Measurements from ENCODE around the gene PCSK2. TPM values are rescaled to one million over a fixed set of nuclear protein-coding genes. Genes with fewer than 3 reads are reported as not detected.

Gene PCSK2
- total RNA-seq, 1 donor from 2014 or later = 28.7 TPM

GRCh38 chr20:17448071-17448470 lies 221.2 kb downstream of the PCSK2 start:
- Mint-ChIP-seq H3K9me3 (ENCODE audit: unreplicated experiment) (peaks cover 6% of the 10 kb centered on the region), H3K27me3 (ENCODE audit: unreplicated experiment) (peaks cover 6% of the 10 kb centered on the region), H3K27ac (ENCODE audit: unreplicated experiment) (no peak overlapping the region)

GRCh38 chr20:17449031-17449430 lies 222.2 kb downstream of the PCSK2 start:
- Mint-ChIP-seq H3K36me3 (ENCODE audit: unreplicated experiment) (peaks cover 6% of the 10 kb centered on the region), H3K27ac (ENCODE audit: unreplicated experiment) (no peak overlapping the region), H3K4me3 (ENCODE audit: unreplicated experiment) (no peak overlapping the region), H3K4me1 (ENCODE audit: low read depth, unreplicated experiment) (peaks cover 24% of the 10 kb centered on the region), H3K9me3 (ENCODE audit: unreplicated experiment) (peaks cover 4% of the 10 kb centered on the region), H3K27me3 (ENCODE audit: unreplicated experiment) (peaks cover 6% of the 10 kb centered on the region)
- no peak for TF ChIP-seq CTCF (IDR thresholded peaks at IDR 0.05; ENCODE audit: partially characterized antibody, unreplicated experiment)
- DNase-seq = no peak

More at GRCh38 chr20:17448071-17448470, 221.2 kb downstream of the PCSK2 start:
- H3K4me3 Mint-ChIP-seq (ENCODE audit: unreplicated experiment) = no peak overlapping the region
- DNase-seq = no peak
- H3K36me3 Mint-ChIP-seq (ENCODE audit: unreplicated experiment) = peaks cover 6% of the 10 kb centered on the region
- peaks cover 32% of the 10 kb centered on the region for H3K4me1 Mint-ChIP-seq (ENCODE audit: low read depth, unreplicated experiment)
- TF ChIP-seq CTCF (IDR thresholded peaks at IDR 0.05; ENCODE audit: partially characterized antibody, unreplicated experiment) = no peak

- DNase-seq = no peak
- no peaks in the 10 kb centered on the region for H3K27me3 Mint-ChIP-seq (ENCODE audit: unreplicated experiment)
- TF ChIP-seq CTCF (IDR thresholded peaks at IDR 0.05; ENCODE audit: partially characterized antibody, unreplicated experiment) = no peak
Observed at GRCh38 chr20:17452441-17452840, 225.6 kb downstream of the PCSK2 start.

GRCh38 chr20:17453592-17453991 lies 226.8 kb downstream of the PCSK2 start:
- no peak for DNase-seq
- Mint-ChIP-seq H3K4me3 (ENCODE audit: unreplicated experiment) (no peak overlapping the region), H3K36me3 (ENCODE audit: unreplicated experiment) (no peaks in the 10 kb centered on the region), H3K27ac (ENCODE audit: unreplicated experiment) (no peak overlapping the region), H3K9me3 (ENCODE audit: unreplicated experiment) (no peaks in the 10 kb centered on the region), H3K27me3 (ENCODE audit: unreplicated experiment) (no peaks in the 10 kb centered on the region), H3K4me1 (ENCODE audit: low read depth, unreplicated experiment) (peaks cover 8% of the 10 kb centered on the region)
- no peak for TF ChIP-seq CTCF (IDR thresholded peaks at IDR 0.05; ENCODE audit: partially characterized antibody, unreplicated experiment)

More at GRCh38 chr20:17452441-17452840, 225.6 kb downstream of the PCSK2 start:
- H3K4me3 Mint-ChIP-seq (ENCODE audit: unreplicated experiment) = no peak overlapping the region
- H3K36me3 Mint-ChIP-seq (ENCODE audit: unreplicated experiment) = no peaks in the 10 kb centered on the region
- no peaks in the 10 kb centered on the region for H3K9me3 Mint-ChIP-seq (ENCODE audit: unreplicated experiment)
- peaks cover 7% of the 10 kb centered on the region for H3K4me1 Mint-ChIP-seq (ENCODE audit: low read depth, unreplicated experiment)
- H3K27ac Mint-ChIP-seq (ENCODE audit: unreplicated experiment) = no peak overlapping the region

- Mint-ChIP-seq H3K27me3 (ENCODE audit: unreplicated experiment) (no peaks in the 10 kb centered on the region), H3K9me3 (ENCODE audit: unreplicated experiment) (peaks cover 2% of the 10 kb centered on the region), H3K4me1 (ENCODE audit: low read depth, unreplicated experiment) (peaks cover 8% of the 10 kb centered on the region), H3K4me3 (ENCODE audit: unreplicated experiment) (no peak overlapping the region), H3K36me3 (ENCODE audit: unreplicated experiment) (no peaks in the 10 kb centered on the region), H3K27ac (ENCODE audit: unreplicated experiment) (no peak overlapping the region)
- TF ChIP-seq CTCF (IDR thresholded peaks at IDR 0.05; ENCODE audit: partially characterized antibody, unreplicated experiment) = no peak
- no peak for DNase-seq
Observed at GRCh38 chr20:17456279-17456678, 229.4 kb downstream of the PCSK2 start.

Data from glutamatergic neuron (in vitro differentiated cells).